Prostate gland (tissue), 2 donors: ENCODE results near the gene TCF12.

ENCODE experiments used
- CTCF ChIP-seq, 4 experiments: fragments of 200-600 bp in 2 of 4; fragments of 450-650 bp in 2 of 4; sonication (generic) in 2 of 4; IDR thresholded peaks; 1 replicate in 3 of 4; 2 replicates in 1 of 4; pipeline ENCODE4 v1.5.1; 2016 to 2019; ENCODE audit warnings: antibody characterized with exemption in 4 of 4, mild to moderate bottlenecking in 2 of 4, moderate library complexity in 2 of 4
- POLR2A ChIP-seq: fragments of 450-650 bp; IDR thresholded peaks from one replicate; pipeline ENCODE4 v1.6.1; 2016; ENCODE audit warnings: antibody characterized with exemption, mild to moderate bottlenecking

- TF ChIP-seq POLR2A = no peak
- TF ChIP-seq CTCF (IDR thresholded peaks at IDR 0.05) = no peak
Observed at GRCh38 chr15:57036352-57036751, 117.9 kb downstream of the TCF12 start.
